Liver (tissue), 9 donors: ENCODE data around the gene STAG2. TPM values are rescaled to one million over a fixed set of nuclear protein-coding genes. Genes with fewer than 3 reads are reported as not detected.

Source experiments
- DNase-seq: peaks from one replicate; pipeline ENCODE4 v3.0.0-alpha.2; 2017; ENCODE audit warnings: low spot score
- H3K27ac ChIP-seq, 2 donors: one replicate each; pipeline ENCODE4 v1.7.0; 2013; ENCODE audit warnings: inconsistent platforms in 2 of 2, low read length in 2 of 2, control low read depth in 1 of 2, low read depth in 1 of 2, mild to moderate bottlenecking in 1 of 2
- H3K27me3 ChIP-seq, 4 donors: one replicate each; pipeline versions ENCODE4 v1.6.1 to v1.7.0; 2013; ENCODE audit warnings: low read length in 3 of 4, inconsistent platforms in 1 of 4, mild to moderate bottlenecking in 1 of 4, moderate library complexity in 1 of 4; ENCODE audit not compliant: control insufficient read depth in 4 of 4, insufficient read depth in 4 of 4
- H3K36me3 ChIP-seq, 4 donors: one replicate each; pipeline versions ENCODE4 v1.6.1 to v1.7.0; 2013; ENCODE audit warnings: low read length in 3 of 4, mild to moderate bottlenecking in 3 of 4, low read depth in 1 of 4, moderate library complexity in 1 of 4; ENCODE audit not compliant: control insufficient read depth in 4 of 4, insufficient read depth in 3 of 4
- H3K4me1 ChIP-seq, 4 donors: one replicate each; pipeline versions ENCODE4 v1.6.1 to v1.7.0; 2013; ENCODE audit warnings: low read length in 3 of 4, mild to moderate bottlenecking in 3 of 4, moderate library complexity in 1 of 4; ENCODE audit not compliant: control insufficient read depth in 4 of 4, insufficient read depth in 4 of 4
- H3K4me3 ChIP-seq, 3 donors: one replicate each; pipeline versions ENCODE4 v1.6.1 to v1.7.0; 2013; ENCODE audit warnings: low read length in 3 of 3, control low read depth in 1 of 3, low read depth in 1 of 3, mild to moderate bottlenecking in 1 of 3
- H3K9ac ChIP-seq, 2 donors: one replicate each; pipeline ENCODE4 v1.7.0; 2013; ENCODE audit warnings: low read length in 2 of 2, mild to moderate bottlenecking in 2 of 2, moderate library complexity in 2 of 2, control low read depth in 1 of 2, low read depth in 1 of 2
- H3K9me3 ChIP-seq, 4 donors: one replicate each; pipeline versions ENCODE4 v1.6.1 to v1.7.0; 2013; ENCODE audit warnings: low read length in 3 of 4; ENCODE audit not compliant: control insufficient read depth in 4 of 4
- FOXA1 ChIP-seq: IDR thresholded peaks from 2 replicates; pipeline ENCODE4 v1.6.1; 2016; ENCODE audit warnings: antibody characterized with exemption
- FOXA2 ChIP-seq: IDR thresholded peaks from 2 replicates; pipeline ENCODE4 v1.6.1; 2016; ENCODE audit warnings: antibody characterized with exemption
- REST ChIP-seq: IDR thresholded peaks from 2 replicates; pipeline ENCODE4 v1.6.1; 2016; ENCODE audit warnings: antibody characterized with exemption, mild to moderate bottlenecking
- SP1 ChIP-seq: IDR thresholded peaks from 2 replicates; pipeline ENCODE4 v1.6.1; 2018; ENCODE audit warnings: antibody characterized with exemption, mild to moderate bottlenecking
- YY1 ChIP-seq: IDR thresholded peaks from 2 replicates; pipeline ENCODE4 v1.6.1; 2016; ENCODE audit warnings: antibody characterized with exemption, mild to moderate bottlenecking
- polyA plus RNA-seq, 2 donors: library from polyadenylated mRNA; stranded (reverse) in 1 of 2; unstranded in 1 of 2; fragments of 200-250 nt in 1 of 2; fragments of >200 nt in 1 of 2; fragmentation: Nextera tagmentation in 1 of 2; extraction: Ambion mirVana in 1 of 2; gene quantifications; one replicate each; pipeline versions ENCODE4 v1.2.1 to v1.2.3, GENCODE V29; 2013 to 2015
- total RNA-seq, 2 donors: library from RNA; depleted of rRNA; stranded (reverse); fragments of >200 nt; gene quantifications; one replicate each; pipeline ENCODE4 v1.2.3, GENCODE V29; 2014
- donor health status: healthy.
- donor health status: healthy.
- donor health status: healthy.
- donor health status: healthy.
- donor health status: healthy.

STAG2 gene
- total and polyA plus RNA-seq, 4 donors, result 9.7 to 71.0 (median 23.9) TPM

GRCh38 chrX:124151195-124151594, 189.7 kb downstream of the STAG2 start:
- H3K9ac ChIP-seq, result no peak overlapping the region
- H3K27me3 ChIP-seq, result no peaks in the 10 kb centered on the region
- no peak overlapping the region for H3K4me3 ChIP-seq
- H3K36me3 ChIP-seq, result no peaks in the 10 kb centered on the region
- DNase-seq, result no peak
- no peak for TF ChIP-seq FOXA1
- no peak for TF ChIP-seq REST
- TF ChIP-seq FOXA2, result no peak
- TF ChIP-seq SP1, result no peak
- TF ChIP-seq YY1, result no peak
- H3K4me1 ChIP-seq, result no peaks in the 10 kb centered on the region
- peaks cover 0 to 11% (median 3%) of the 10 kb centered on the region in 4 donors for H3K9me3 ChIP-seq
- H3K27ac ChIP-seq, result no peak overlapping the region

Other genes starting within 250 kb of the STAG2 start
- 10 to 100 TPM; 40.9 to 55.9 TPM for gene THOC2, start 228.7 kb upstream of the STAG2 start, total RNA-seq
- 10 to 100 TPM; 10.6 to 40.5 TPM for gene THOC2, start 228.7 kb upstream of the STAG2 start, polyA plus RNA-seq
- gene XIAP, start 101.7 kb upstream of the STAG2 start, total RNA-seq, result 10 to 100 TPM; 22.0 to 22.8 TPM
- gene XIAP, start 101.7 kb upstream of the STAG2 start, polyA plus RNA-seq, result 1 to 10 TPM; 7.8 to 9.1 TPM